ENCODE results near the gene NEU2. TPM values are rescaled to one million over a fixed set of nuclear protein-coding genes. Genes with fewer than 3 reads are reported as not detected.

NEU2 gene
- total and polyA plus RNA-seq, 10 donors, result not detected

- H3K9me3 ChIP-seq, result no peaks in the 10 kb centered on the region
- H3K4me1 ChIP-seq, result peaks cover 86 to 100% (median 100%) of the 10 kb centered on the region in 6 donors
- no peak for TF ChIP-seq POLR2A (IDR thresholded peaks at IDR 0.05)
- TF ChIP-seq POLR2AphosphoS5 (IDR thresholded peaks at IDR 0.05), result peak in 1 of 3 donors; percentile 49
- TF ChIP-seq, protein P1, sequence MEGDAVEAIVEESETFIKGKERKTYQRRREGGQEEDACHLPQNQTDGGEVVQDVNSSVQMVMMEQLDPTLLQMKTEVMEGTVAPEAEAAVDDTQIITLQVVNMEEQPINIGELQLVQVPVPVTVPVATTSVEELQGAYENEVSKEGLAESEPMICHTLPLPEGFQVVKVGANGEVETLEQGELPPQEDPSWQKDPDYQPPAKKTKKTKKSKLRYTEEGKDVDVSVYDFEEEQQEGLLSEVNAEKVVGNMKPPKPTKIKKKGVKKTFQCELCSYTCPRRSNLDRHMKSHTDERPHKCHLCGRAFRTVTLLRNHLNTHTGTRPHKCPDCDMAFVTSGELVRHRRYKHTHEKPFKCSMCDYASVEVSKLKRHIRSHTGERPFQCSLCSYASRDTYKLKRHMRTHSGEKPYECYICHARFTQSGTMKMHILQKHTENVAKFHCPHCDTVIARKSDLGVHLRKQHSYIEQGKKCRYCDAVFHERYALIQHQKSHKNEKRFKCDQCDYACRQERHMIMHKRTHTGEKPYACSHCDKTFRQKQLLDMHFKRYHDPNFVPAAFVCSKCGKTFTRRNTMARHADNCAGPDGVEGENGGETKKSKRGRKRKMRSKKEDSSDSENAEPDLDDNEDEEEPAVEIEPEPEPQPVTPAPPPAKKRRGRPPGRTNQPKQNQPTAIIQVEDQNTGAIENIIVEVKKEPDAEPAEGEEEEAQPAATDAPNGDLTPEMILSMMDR (IDR thresholded peaks at IDR 0.05 in 8 of 11, conservative IDR thresholded peaks at IDR 0.05 in 3 of 11), result no peak
- H3K27me3 ChIP-seq (replicated peaks in 1 of 7), result no peaks in the 10 kb centered on the region
- peak; percentile 80 for DNase-seq
- WGBS, 5 donors, result 24 to 41% (median 29%) methylated on average over 9 of the region's 9 CpGs
- H3K4me3 ChIP-seq, result peak overlapping the region in 1 of 8 donors; percentile 58
- H3K36me3 ChIP-seq, result peaks cover 0 to 64% (median 14%) of the 10 kb centered on the region in 6 donors
- intact Hi-C loops (cut with DNase I; ENCODE audit: low total_unique reads), result no loop called here
- peak overlapping the region; percentile 79 to 96 (median 92) for H3K27ac ChIP-seq
Observed at GRCh38 chr2:233081232-233081730, 48.8 kb downstream of the NEU2 start.

- intact Hi-C loops (cut with DNase I; ENCODE audit: low total_unique reads), result no loop called here
- H3K27me3 ChIP-seq (replicated peaks in 1 of 7), result no peaks in the 10 kb centered on the region
- TF ChIP-seq POLR2AphosphoS5 (IDR thresholded peaks at IDR 0.05), result peak in 2 of 3 donors; percentile 7 to 27
- TF ChIP-seq, protein P1 (IDR thresholded peaks at IDR 0.05 in 8 of 11, conservative IDR thresholded peaks at IDR 0.05 in 3 of 11), result no peak
- WGBS, 5 donors, result 59 to 81% (median 68%) methylated on average over 7 to 13 of the region's 13 CpGs
- H3K27ac ChIP-seq, result peak overlapping the region; percentile 79 to 96 (median 92)
- peaks cover 86 to 100% (median 100%) of the 10 kb centered on the region in 6 donors for H3K4me1 ChIP-seq
- H3K9me3 ChIP-seq, result no peaks in the 10 kb centered on the region
- peaks cover 0 to 61% (median 14%) of the 10 kb centered on the region in 6 donors for H3K36me3 ChIP-seq
- no peak for DNase-seq
- peak overlapping the region in 1 of 8 donors; percentile 58 for H3K4me3 ChIP-seq
Observed at GRCh38 chr2:233081731-233082221, 49.3 kb downstream of the NEU2 start.

- H3K27ac ChIP-seq, result peak overlapping the region; percentile 79 to 96 (median 92)
- peaks cover 90 to 100% (median 100%) of the 10 kb centered on the region in 6 donors for H3K4me1 ChIP-seq
- DNase-seq, result no peak
- H3K27me3 ChIP-seq (replicated peaks in 1 of 7), result no peaks in the 10 kb centered on the region
- H3K9me3 ChIP-seq, result no peaks in the 10 kb centered on the region
- H3K36me3 ChIP-seq, result peaks cover 0 to 60% (median 14%) of the 10 kb centered on the region in 6 donors
- peak overlapping the region in 1 of 8 donors; percentile 58 for H3K4me3 ChIP-seq
- intact Hi-C loops (cut with DNase I; ENCODE audit: low total_unique reads), result no loop called here
- TF ChIP-seq POLR2A (IDR thresholded peaks at IDR 0.05) (no peak), POLR2AphosphoS5 (IDR thresholded peaks at IDR 0.05) (peak in 1 of 3 donors; percentile 17)
- 24 to 49% (median 34%) methylated on average over 11 of the region's 11 CpGs for WGBS, 5 donors
Observed at GRCh38 chr2:233082222-233082930, 49.9 kb downstream of the NEU2 start.

- DNase-seq, result no peak
- peak overlapping the region; percentile 79 to 96 (median 92) for H3K27ac ChIP-seq
- intact Hi-C loops (cut with DNase I; ENCODE audit: low total_unique reads), result no loop called here
- H3K27me3 ChIP-seq (replicated peaks in 1 of 7), result no peaks in the 10 kb centered on the region
- H3K9me3 ChIP-seq, result no peaks in the 10 kb centered on the region
- peaks cover 0 to 65% (median 17%) of the 10 kb centered on the region in 6 donors for H3K36me3 ChIP-seq
- H3K4me1 ChIP-seq, result peaks cover 91 to 100% (median 100%) of the 10 kb centered on the region in 6 donors
- H3K4me3 ChIP-seq, result peak overlapping the region in 2 of 8 donors; percentile 5 to 58
- whole genome bisulfite sequencing, 5 donors, result 34 to 48% (median 43%) methylated on average over 9 of the region's 9 CpGs
- TF ChIP-seq POLR2AphosphoS5 (IDR thresholded peaks at IDR 0.05) (peak in 1 of 3 donors; percentile 34), POLR2A (IDR thresholded peaks at IDR 0.05) (no peak)
- TF ChIP-seq, protein P1 (IDR thresholded peaks at IDR 0.05 in 8 of 11, conservative IDR thresholded peaks at IDR 0.05 in 3 of 11), result no peak
Observed at GRCh38 chr2:233082931-233083755, 50.7 kb downstream of the NEU2 start.

All from spleen (tissue), 11 donors.